ENCODE data around the gene METAP1.
A peak's percentile ranks its signal among the peaks of the same experiment; 100 is the strongest.
"Not testable (repeated sequence)": the region's sequence is repeated elsewhere in the genome, so short reads cannot be mapped to it uniquely, and the experiment has no call there.

Gene METAP1

GRCh38 chr4:98995183-98996055 lies at the start of gene METAP1:
TSS of gene METAP1 (plus strand) at chr4:98995721. CDS start at chr4:98995754, 33 bp downstream.
- DNase-seq (ENCODE audit: low read depth in 3 of 3) = peak; percentile 86 to 94 (median 91)

GRCh38 chr4:98946359-98946758 lies 49.2 kb upstream of the METAP1 start:
- no peak for DNase-seq (ENCODE audit: low read depth in 3 of 3)

- no peak for DNase-seq (ENCODE audit: low read depth in 3 of 3)
These were observed 44.6 kb upstream of the METAP1 start for GRCh38 chr4:98950925-98951324.

GRCh38 chr4:98951710-98952109 lies 43.8 kb upstream of the METAP1 start:
- no peak for DNase-seq (ENCODE audit: low read depth in 3 of 3)

- no peak for DNase-seq (ENCODE audit: low read depth in 3 of 3)
These were observed 40.3 kb upstream of the METAP1 start for GRCh38 chr4:98955229-98955628.

GRCh38 chr4:98958065-98958464 lies 37.5 kb upstream of the METAP1 start:
- DNase-seq (ENCODE audit: low read depth in 3 of 3) = no peak

GRCh38 chr4:98959411-98959810 lies 36.1 kb upstream of the METAP1 start:
- DNase-seq (ENCODE audit: low read depth in 3 of 3) = no peak

- no peak for DNase-seq (ENCODE audit: low read depth in 3 of 3)
These were observed 33.8 kb upstream of the METAP1 start for GRCh38 chr4:98961770-98962169.

- DNase-seq (ENCODE audit: low read depth in 3 of 3) = no peak
These were observed 31.7 kb upstream of the METAP1 start for GRCh38 chr4:98963538-98964433.

- no peak for DNase-seq (ENCODE audit: low read depth in 3 of 3)
These were observed 28.6 kb upstream of the METAP1 start for GRCh38 chr4:98966926-98967325.

GRCh38 chr4:98967786-98968329 lies 27.7 kb upstream of the METAP1 start:
- DNase-seq (ENCODE audit: low read depth in 3 of 3) = no peak

GRCh38 chr4:98969878-98970785 lies 25.4 kb upstream of the METAP1 start:
- no peak for DNase-seq (ENCODE audit: low read depth in 3 of 3)

GRCh38 chr4:98976716-98977115 lies 18.8 kb upstream of the METAP1 start:
- no peak for DNase-seq (ENCODE audit: low read depth in 3 of 3)

- no peak for DNase-seq (ENCODE audit: low read depth in 3 of 3)
These were observed 18.0 kb upstream of the METAP1 start for GRCh38 chr4:98977557-98977956.

- no peak for DNase-seq (ENCODE audit: low read depth in 3 of 3)
These were observed 7.8 kb upstream of the METAP1 start for GRCh38 chr4:98987720-98988119.

GRCh38 chr4:98992835-98993234 lies 2.7 kb upstream of the METAP1 start:
- DNase-seq (ENCODE audit: low read depth in 3 of 3) = not testable (repeated sequence)

GRCh38 chr4:98993419-98994071 lies 2.0 kb upstream of the METAP1 start:
- DNase-seq (ENCODE audit: low read depth in 3 of 3) = no peak

- DNase-seq (ENCODE audit: low read depth in 3 of 3) = no peak
These were observed 893 bp upstream of the METAP1 start for GRCh38 chr4:98994474-98995182.

GRCh38 chr4:98996056-98996764 lies 689 bp downstream of the METAP1 start:
- peak in 1 of 3 experiments; percentile 7 for DNase-seq (ENCODE audit: low read depth in 3 of 3)

- DNase-seq (ENCODE audit: low read depth in 3 of 3) = no peak
These were observed 1.2 kb downstream of the METAP1 start for GRCh38 chr4:98996765-98997068.
